ENCODE data around the gene CAV2. TPM values are rescaled to one million over a fixed set of nuclear protein-coding genes. Genes with fewer than 3 reads are reported as not detected.

The CAV2 gene
- total RNA-seq, 2 experiments from 2014 or later = not detected

DNA sequence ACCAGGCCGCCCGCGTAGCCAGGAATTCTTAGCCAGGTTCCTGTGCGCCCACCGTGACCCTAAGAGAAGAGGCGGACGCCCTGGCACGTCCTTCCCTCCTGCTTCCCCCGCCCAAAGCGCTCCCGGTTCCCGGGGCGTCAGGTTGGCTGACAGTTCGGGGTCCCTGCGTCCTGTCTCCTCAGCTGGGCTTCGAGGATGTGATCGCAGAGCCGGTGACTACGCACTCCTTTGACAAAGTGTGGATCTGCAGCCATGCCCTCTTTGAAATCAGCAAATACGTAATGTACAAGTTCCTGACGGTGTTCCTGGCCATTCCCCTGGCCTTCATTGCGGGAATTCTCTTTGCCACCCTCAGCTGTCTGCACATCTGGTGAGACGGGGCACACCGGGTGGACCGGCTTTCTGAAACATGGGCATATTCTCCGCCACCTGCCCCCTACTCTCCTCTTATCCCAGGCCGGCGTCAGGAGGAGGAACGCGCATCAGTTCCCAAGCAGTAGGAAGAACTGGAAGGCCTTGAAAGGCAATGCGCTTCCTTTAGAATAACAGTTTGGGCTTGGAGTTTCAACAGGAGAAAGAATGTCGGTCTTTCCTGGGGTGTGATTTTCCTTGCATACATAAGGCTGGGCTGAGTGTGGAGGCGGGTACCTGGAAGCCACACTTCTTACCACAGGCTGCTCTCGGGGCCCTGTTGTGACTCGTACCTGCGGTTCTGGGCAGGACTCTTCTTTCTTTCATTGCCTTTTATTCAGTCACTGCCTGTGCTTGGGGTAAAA lies 728 bp downstream of the CAV2 start:
- CTCF ChIA-PET = no interaction called here
- Mint-ChIP-seq H3K4me1 (ENCODE audit: low read depth) (peaks cover 10% of the 10 kb centered on the region), H3K27me3 (ENCODE audit: low read depth) (peaks cover 44% of the 10 kb centered on the region), H3K4me3 (peak overlapping the region; percentile 55), H3K27ac (no peak overlapping the region), H3K36me3 (ENCODE audit: low read depth) (no peaks in the 10 kb centered on the region), H3K9me3 (no peaks in the 10 kb centered on the region)
- peak; percentile 63 for DNase-seq
- intact Hi-C loops (cut with micrococcal nuclease) = loop anchor here (1.0 kb wide), 1 partner anchor 25 kb away; the partner anchor contains the start of gene CAV1

DNA sequence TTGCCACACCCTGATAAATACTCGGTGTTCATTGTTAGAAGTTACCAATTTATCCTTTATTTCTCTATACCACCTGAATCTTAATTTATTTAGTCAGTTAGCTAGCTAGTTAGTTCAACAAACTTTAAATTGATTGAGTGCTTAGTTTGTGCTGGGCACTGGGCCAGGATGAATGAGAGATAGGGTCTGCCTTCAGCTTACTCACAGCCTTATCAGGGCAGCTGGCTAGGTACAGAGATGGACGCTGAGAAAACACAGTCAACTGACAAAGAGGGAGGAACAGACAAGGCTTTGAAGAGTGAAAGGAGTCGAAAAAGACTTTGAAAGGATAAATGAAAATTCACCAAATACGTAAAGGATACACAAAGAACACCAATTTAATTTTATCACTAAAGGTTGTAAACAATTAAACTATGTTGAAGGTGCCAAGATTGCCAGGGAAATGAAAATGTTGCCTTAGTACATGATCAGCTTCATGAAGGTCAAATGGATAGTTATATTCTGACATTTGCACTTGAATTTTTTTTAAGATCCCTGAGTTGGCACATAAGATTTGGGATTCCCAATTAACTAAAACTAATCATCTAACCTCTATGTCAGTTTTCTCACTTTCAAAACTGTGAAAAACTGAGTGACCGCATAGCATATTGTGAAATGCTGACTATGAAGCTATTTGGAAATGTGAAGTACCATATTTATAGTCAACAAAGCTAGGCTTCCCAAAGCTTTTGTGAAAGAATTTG lies 2.1 kb downstream of the CAV2 start:
- Mint-ChIP-seq H3K27me3 (ENCODE audit: low read depth) (peaks cover 40% of the 10 kb centered on the region), H3K4me3 (no peak overlapping the region), H3K4me1 (ENCODE audit: low read depth) (peaks cover 10% of the 10 kb centered on the region), H3K36me3 (ENCODE audit: low read depth) (no peaks in the 10 kb centered on the region), H3K9me3 (no peaks in the 10 kb centered on the region), H3K27ac (no peak overlapping the region)
- intact Hi-C loops (cut with micrococcal nuclease) = no loop called here
- DNase-seq = no peak
- CTCF ChIA-PET = interaction anchor here (0.9 kb wide), 1 partner anchor 25 kb away, joined by 3 read pairs; no protein-coding TSS in a partner anchor

DNA sequence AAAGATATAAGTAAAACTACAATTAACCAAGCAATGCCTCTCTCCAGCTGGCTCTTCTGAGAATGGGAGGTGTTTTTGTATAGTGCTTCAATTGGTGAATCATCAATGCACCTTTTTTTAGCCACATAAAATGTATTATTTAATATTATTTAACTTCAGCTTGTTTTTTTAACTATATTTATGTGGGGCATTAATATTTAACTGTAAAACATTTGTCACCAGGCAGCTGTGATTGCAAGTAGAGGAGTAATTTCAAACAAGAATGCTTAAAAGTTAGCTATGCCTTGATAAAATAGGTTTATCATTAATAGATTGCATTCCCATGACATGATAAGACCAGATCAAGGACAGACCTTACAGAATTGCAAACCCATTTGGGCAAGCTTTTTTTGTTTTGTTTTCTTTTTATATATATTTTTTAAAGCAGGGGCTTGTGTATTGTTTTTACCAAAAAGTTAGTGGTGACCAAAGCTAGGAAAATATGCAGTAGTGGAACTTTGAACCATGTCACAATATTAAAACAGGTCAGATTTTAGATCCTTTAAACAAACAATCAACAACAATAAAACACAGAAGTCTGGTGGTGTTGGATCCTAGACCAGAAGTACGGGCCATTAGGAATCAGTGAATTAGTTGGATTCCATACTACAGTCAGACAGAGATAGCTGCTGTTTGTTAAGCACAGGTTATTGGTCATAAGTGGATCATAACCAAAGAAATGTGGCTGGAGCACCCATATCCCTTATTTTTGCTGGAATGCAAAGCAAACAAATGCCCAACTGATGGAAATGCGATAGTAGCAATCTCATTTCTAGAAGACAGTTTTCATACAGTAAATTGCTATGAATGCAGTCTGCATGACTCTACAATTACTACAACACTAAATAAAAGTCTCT lies 2.9 kb downstream of the CAV2 start:
- Mint-ChIP-seq H3K36me3 (ENCODE audit: low read depth) (no peaks in the 10 kb centered on the region), H3K9me3 (no peaks in the 10 kb centered on the region), H3K27ac (no peak overlapping the region), H3K4me1 (ENCODE audit: low read depth) (peaks cover 10% of the 10 kb centered on the region), H3K27me3 (ENCODE audit: low read depth) (peaks cover 42% of the 10 kb centered on the region), H3K4me3 (no peak overlapping the region)
- DNase-seq = no peak
- intact Hi-C loops (cut with micrococcal nuclease) = no loop called here
- CTCF ChIA-PET = interaction anchor here (0.9 kb wide), 1 partner anchor 24 kb away, joined by 3 read pairs; no protein-coding TSS in a partner anchor

DNA sequence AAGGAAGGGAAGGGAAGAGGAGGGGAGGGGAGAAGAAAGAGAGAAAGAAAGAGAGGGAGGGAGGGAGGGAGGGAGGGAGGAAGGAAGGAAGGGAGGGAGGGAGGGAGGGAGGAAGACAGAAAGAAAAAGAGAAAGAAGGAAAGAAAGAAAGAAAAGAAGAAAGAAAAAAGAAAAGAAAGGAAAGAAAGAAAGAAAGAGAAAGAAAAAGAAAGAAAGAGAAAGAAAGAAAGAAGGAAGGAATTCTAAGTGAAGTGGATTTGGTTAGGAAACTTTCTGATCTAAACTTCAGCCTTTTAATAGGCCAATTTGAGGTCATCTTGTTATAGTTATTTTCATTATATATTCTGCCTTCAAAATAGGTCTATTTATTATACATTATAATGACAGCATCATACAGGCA lies 4.3 kb downstream of the CAV2 start:
- peaks cover 31% of the 10 kb centered on the region for H3K27me3 Mint-ChIP-seq (ENCODE audit: low read depth)
- no peak for DNase-seq
- intact Hi-C loops (cut with micrococcal nuclease) = no loop called here
- no peak overlapping the region for H3K4me3 Mint-ChIP-seq
- CTCF ChIA-PET = interaction anchor here (0.7 to 0.9 kb wide), 2 partner anchors 19 to 51 kb away, joined by 3 read pairs; no protein-coding TSS in a partner anchor
- H3K27ac Mint-ChIP-seq = no peak overlapping the region
- H3K36me3 Mint-ChIP-seq (ENCODE audit: low read depth) = no peaks in the 10 kb centered on the region
- peaks cover 10% of the 10 kb centered on the region for H3K4me1 Mint-ChIP-seq (ENCODE audit: low read depth)
- H3K9me3 Mint-ChIP-seq = no peaks in the 10 kb centered on the region

DNA sequence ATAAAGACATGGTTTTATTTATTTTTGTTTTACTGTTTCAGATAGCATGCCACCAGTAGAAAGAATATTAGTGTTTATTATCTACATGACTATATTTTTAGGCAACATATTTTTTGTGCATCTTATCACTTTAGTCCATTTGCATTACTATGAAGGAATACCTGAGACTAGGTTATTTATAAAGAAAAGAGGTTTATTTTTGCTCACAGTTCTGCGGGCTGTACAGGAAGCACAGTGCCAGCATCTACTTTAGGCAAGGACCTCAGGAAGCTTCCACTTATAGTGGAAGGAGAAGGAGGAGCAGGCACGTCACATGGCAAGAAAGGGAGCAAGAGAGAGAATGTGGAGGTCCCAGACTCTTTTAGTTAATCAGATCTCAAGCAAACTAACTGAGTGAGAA lies 5.7 kb downstream of the CAV2 start:
- CTCF ChIA-PET = no interaction called here
- Mint-ChIP-seq H3K9me3 (no peaks in the 10 kb centered on the region), H3K4me1 (ENCODE audit: low read depth) (peaks cover 7% of the 10 kb centered on the region), H3K36me3 (ENCODE audit: low read depth) (no peaks in the 10 kb centered on the region), H3K27ac (no peak overlapping the region), H3K4me3 (no peak overlapping the region), H3K27me3 (ENCODE audit: low read depth) (peaks cover 35% of the 10 kb centered on the region)
- intact Hi-C loops (cut with micrococcal nuclease) = no loop called here
- DNase-seq = no peak

DNA sequence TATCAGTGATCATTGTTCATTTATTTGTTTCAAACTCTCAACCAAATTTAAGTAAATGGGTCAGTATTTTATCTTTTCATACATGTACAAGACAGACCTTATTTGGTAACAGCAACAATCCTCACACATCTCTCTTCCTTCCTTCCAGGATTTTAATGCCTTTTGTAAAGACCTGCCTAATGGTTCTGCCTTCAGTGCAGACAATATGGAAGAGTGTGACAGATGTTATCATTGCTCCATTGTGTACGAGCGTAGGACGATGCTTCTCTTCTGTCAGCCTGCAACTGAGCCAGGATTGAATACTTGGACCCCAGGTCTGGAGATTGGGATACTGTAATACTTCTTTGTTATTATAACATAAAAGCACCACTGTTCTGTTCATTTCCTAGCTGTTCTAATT lies 6.3 kb downstream of the CAV2 start:
- H3K27ac Mint-ChIP-seq = no peak overlapping the region
- no peak for DNase-seq
- H3K27me3 Mint-ChIP-seq (ENCODE audit: low read depth) = peaks cover 30% of the 10 kb centered on the region
- intact Hi-C loops (cut with micrococcal nuclease) = no loop called here
- no peaks in the 10 kb centered on the region for H3K36me3 Mint-ChIP-seq (ENCODE audit: low read depth)
- CTCF ChIA-PET = no interaction called here
- no peaks in the 10 kb centered on the region for H3K9me3 Mint-ChIP-seq
- H3K4me1 Mint-ChIP-seq (ENCODE audit: low read depth) = peaks cover 1% of the 10 kb centered on the region
- no peak overlapping the region for H3K4me3 Mint-ChIP-seq

- no peaks in the 10 kb centered on the region for H3K36me3 Mint-ChIP-seq (ENCODE audit: low read depth)
- H3K27me3 Mint-ChIP-seq (ENCODE audit: low read depth) = peaks cover 30% of the 10 kb centered on the region
- intact Hi-C loops (cut with micrococcal nuclease) = no loop called here
- no peaks in the 10 kb centered on the region for H3K9me3 Mint-ChIP-seq
- CTCF ChIA-PET = interaction anchor here (0.9 kb wide), 1 partner anchor 16 kb away, joined by 3 read pairs; no protein-coding TSS in a partner anchor
- no peak for DNase-seq
- no peak overlapping the region for H3K27ac Mint-ChIP-seq
- no peak overlapping the region for H3K4me3 Mint-ChIP-seq
- peaks cover 7% of the 10 kb centered on the region for H3K4me1 Mint-ChIP-seq (ENCODE audit: low read depth)
Observed at GRCh38 chr7:116509982-116510579, 10.5 kb downstream of the CAV2 start.

- Mint-ChIP-seq H3K9me3 (no peaks in the 10 kb centered on the region), H3K27ac (no peak overlapping the region), H3K4me3 (no peak overlapping the region), H3K27me3 (ENCODE audit: low read depth) (peaks cover 36% of the 10 kb centered on the region), H3K4me1 (ENCODE audit: low read depth) (peaks cover 7% of the 10 kb centered on the region), H3K36me3 (ENCODE audit: low read depth) (no peaks in the 10 kb centered on the region)
- no peak for DNase-seq
- intact Hi-C loops (cut with micrococcal nuclease) = no loop called here
- CTCF ChIA-PET = interaction anchor here (0.9 kb wide), 1 partner anchor 15 kb away, joined by 3 read pairs; no protein-coding TSS in a partner anchor
Observed at GRCh38 chr7:116510795-116511194, 11.3 kb downstream of the CAV2 start.

DNA sequence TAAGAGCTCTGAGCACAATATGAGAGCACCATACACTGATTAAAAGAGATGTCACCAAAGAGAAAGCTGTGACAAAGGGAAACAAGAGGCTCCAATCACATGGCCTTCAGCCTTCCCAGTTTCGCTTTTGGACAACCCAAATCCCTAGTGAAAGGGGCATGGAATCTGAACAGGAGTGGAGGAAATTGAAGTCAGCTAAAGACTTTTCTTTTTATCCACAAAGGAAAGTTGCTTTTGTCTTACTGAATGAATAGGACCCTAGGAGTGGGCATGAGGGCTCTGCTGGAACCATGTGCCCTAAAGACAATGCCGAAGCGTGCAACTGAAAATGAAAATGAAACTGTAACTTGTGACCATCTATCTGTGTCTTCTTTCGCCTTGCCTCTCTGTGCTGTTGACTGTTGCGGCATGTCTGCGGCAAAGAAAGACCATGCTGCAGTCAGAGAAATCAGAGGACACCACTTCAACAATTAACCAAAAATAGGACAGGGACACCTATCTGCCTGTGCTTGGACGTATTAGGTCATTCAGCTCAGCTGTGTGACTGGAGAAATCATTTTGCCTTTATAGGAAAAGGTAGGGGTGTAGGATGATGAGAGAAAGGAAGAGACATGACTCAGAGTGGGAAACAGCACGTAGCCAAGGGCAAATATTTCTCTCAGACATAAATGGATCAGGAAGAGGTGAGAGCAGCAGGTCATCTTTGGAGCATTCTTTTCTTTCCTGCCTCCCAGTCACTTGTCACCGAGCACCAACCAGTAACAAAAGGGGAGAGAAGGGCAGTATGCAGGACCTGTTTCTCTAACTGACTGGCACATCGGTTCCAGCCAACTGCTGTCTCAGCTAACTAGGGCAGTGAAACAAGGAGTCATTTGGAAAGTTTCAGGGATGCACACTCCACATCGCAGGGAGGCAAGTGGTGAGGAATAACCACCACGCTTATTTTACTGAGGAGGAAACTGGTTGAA lies 12.3 kb downstream of the CAV2 start:
- intact Hi-C loops (cut with micrococcal nuclease) = no loop called here
- peaks cover 36% of the 10 kb centered on the region for H3K27me3 Mint-ChIP-seq (ENCODE audit: low read depth)

GRCh38 chr7:116512520-116513188 lies 13.1 kb downstream of the CAV2 start:
- H3K4me3 Mint-ChIP-seq = no peak overlapping the region
- intact Hi-C loops (cut with micrococcal nuclease) = no loop called here
- CTCF ChIA-PET = interaction anchor here (0.6 to 1.4 kb wide), 2 partner anchors 13 to 14 kb away, joined by 3 to 6 read pairs; no protein-coding TSS in a partner anchor
- H3K27me3 Mint-ChIP-seq (ENCODE audit: low read depth) = peaks cover 33% of the 10 kb centered on the region
- peaks cover 7% of the 10 kb centered on the region for H3K4me1 Mint-ChIP-seq (ENCODE audit: low read depth)
- H3K27ac Mint-ChIP-seq = no peak overlapping the region
- DNase-seq = no peak
- no peaks in the 10 kb centered on the region for H3K36me3 Mint-ChIP-seq (ENCODE audit: low read depth)
- no peaks in the 10 kb centered on the region for H3K9me3 Mint-ChIP-seq

More for the DNA sequence above, 12.3 kb downstream of the CAV2 start:
- H3K9me3 Mint-ChIP-seq = no peaks in the 10 kb centered on the region
- H3K36me3 Mint-ChIP-seq (ENCODE audit: low read depth) = no peaks in the 10 kb centered on the region
- CTCF ChIA-PET = interaction anchor here (1.4 kb wide), 1 partner anchor 15 kb away, joined by 6 read pairs; no protein-coding TSS in a partner anchor
- H3K4me3 Mint-ChIP-seq = no peak overlapping the region
- H3K27ac Mint-ChIP-seq = no peak overlapping the region
- peaks cover 7% of the 10 kb centered on the region for H3K4me1 Mint-ChIP-seq (ENCODE audit: low read depth)
- DNase-seq = no peak

All from activated naive CD4-positive, alpha-beta T cell treated with anti-CD3 and anti-CD28 coated beads for 36 hours (primary cell).